HL-60/S4 treated with phorbol 12-myristate 13-acetate at 8.2 ng/mL for 4 days and 3 days (cell line): ENCODE measurements around the gene NMRAL1.

Experiments used
- in situ Hi-C: fragments of 300-500 bp; cut with MboI; formaldehyde crosslinking; loops from 2 replicates; pipeline ENCODE4 v1.15.0; 2022; ENCODE audit warnings: low sequenced_read_pairs

NMRAL1 gene

DNA sequence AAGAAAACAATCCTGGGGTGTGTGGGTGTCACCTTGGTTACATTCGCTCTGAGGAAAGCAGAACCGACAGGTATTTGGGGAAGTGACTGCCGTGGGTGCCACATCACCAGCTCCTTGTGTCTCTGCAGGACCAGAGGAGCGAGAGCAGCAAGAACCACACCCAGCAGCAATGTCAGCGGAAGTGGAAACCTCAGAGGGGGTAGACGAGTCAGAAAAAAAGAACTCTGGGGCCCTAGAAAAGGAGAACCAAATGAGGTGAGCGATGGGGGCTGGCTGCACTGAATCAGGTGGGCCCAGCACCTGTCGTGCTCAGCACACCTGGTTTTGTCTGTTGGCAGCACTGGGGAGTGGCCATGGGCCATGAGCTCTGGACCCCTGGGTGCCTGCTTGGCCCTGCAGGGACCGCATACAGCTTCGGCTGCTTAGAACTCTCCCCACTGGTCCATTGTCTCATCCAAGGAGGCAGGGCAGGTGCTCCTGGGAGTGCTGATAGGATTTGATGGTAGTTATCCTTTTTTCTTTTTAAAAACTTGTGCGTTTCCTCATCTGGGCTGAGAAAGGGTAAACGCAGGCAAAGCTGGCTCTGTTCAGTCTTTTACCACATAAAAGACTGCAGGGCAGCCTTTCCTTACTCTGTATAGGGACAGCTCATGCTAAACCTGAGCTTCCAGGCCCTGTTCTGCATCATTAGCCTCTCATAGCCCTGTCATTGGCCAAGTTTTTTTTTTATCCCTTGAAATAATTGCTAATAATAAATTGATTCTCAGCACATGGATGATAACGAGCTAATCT is 31.1 kb upstream of the NMRAL1 start:
- in situ Hi-C loops: no loop called here

DNA sequence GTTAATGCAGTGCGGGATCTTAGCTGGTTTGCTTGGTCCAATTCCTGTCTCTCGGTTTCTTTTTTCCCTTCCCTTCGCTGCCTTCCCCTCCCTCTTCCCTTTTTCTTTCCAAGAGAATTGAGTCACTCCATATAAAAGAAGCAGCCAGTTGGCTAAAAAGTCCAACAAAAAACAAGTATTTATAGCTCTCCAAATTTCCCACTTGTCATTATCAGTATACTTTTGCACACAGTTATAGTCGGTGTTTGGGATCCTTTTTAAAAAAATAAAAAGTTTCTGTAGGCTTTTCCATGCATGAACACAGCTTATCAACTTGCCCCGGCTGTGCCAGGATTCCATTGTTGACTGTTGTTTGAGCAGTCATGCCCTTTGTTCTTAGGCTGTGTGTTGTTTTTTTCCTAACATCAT is 26.6 kb upstream of the NMRAL1 start:
- in situ Hi-C loops: no loop called here

DNA sequence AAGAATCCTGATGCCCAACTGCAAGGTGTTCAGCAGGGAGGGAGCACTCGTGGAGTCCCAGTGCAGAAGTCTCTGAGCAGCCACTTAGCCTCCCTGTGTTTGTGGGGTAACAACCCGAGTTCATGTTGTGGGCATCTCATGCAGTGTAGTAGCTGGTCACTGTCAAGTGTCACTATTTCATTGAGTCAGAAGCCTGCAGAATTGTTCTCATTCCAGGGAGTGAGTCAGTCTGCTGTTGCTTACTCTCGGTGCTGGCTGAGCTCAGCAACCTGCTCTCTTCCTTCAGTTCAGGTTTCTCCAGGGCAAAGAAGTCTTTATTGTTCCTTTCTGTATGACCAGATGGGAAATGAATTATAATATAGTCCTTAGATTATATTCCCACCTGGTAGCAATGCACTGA is 25.8 kb upstream of the NMRAL1 start:
- in situ Hi-C loops: no loop called here

DNA sequence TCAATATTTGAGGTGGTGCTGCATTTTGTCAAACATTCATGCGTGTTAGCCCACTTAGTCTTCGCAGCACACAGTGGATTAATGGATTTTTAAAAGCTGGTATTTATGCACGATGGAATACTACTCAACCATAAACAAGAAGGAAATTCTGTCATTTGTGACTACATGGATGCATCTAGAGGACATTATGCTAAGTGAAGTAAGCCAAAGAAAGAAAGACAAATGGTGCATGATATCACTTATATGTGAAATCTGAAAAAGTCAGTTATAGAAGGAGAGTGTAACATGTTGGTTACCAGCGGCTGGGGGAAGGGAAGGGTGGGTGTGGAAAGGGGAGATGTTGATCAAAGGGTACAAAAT is 24.8 kb upstream of the NMRAL1 start:
- in situ Hi-C loops: no loop called here

DNA sequence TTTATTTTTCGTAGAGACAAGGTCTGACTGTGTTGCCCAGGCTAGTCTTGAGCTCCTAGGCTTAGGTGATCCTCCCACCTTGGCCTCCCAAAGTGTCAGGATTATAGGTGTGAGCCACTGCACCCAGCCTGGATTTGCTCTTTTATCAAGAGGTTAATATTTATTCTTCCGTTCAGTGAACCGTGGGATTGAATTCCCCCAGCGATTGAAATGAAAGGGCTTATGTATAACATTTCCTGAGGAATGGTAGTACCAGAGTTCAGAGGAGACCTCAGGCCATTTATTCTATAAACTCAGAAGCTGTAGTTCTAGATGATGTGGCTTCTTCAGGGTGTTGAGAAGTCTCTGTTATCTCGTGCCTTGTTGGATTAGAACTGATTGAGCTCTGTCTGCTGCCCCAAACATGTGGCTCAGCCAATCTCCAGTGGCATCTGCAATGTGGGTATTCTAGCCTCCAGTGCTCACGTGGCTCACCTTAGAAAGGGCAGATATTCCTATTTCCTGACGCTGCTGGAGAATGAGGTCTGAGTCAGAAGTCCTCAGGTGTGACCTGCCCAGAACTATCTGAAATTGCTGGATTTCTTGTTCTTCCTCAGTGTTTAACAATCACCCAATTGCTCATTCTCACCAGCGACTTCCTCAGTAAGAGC is 24.2 kb upstream of the NMRAL1 start:
- in situ Hi-C loops: no loop called here

DNA sequence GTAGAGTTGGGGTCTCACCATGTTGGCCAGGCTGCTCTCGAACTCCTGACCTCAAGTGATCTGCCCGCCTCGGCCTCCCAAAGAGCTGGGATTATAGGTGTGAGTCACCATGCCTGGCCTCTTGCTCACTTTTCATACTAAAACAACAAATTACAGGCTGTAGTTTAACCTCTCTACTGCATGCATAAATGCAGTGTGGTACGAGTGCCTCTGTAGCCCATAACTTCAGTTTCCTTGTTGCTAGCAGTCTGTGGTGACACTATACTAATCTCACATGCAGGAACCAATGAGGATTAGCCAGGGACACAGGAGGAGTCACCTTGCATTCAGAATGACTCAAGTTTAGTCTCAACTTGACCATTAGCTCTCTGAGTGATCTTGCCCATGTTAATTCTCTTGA is 21.9 kb upstream of the NMRAL1 start:
- in situ Hi-C loops: no loop called here

DNA sequence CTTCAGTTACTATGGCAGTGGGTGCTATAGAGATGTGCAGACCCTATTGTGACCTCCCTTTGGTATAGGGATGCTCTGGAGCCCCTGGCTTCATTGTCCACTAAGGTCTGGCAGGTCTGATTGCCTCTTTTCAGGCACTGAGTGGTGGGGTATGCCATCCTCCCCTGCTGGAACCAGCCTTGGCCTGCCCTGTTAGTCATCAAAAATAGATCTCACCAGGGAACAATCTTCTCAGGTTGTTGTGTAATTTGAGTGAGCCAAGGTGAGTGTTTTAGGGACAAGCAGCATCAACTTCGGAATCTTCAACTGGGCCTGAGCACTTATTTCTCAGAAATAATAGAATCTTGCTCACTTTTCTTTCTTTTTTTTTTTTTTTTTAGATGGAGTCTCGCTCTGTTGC is 21.3 kb upstream of the NMRAL1 start:
- in situ Hi-C loops: no loop called here

DNA sequence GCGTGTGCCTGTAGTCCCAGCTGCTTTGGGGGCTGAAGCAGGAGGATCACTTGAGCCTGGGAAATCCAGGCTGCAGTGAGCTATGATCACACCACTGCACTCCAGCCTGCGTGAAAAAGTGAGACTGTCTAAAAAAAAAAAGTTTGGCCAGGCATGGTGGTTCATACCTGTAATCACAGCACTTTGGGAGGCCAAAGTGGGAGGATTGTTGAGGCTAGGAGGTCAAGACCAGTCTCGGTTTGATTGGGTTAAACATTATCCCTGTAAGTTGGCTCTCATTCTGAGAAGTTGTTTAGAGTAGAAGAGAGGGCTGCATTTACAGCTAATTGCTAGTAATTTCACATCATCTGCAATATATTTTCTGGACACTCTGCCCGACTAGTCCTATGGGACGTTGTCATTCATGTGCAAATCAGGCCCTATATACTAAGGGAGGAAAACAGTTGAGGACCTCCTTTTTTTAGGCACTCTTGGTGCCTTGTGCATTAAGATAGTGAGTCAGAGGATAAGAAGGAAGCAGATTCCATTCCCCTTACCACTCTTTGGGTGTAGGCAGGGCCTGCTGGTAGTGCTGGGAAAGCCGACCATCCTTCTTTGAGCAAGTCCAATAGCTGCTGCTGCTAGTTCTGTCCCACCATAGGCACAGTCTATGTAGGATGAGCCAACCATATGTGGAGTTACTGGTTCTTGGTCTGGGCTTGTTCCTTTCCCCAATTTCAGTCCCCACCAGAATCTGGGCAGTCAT is 20.5 kb upstream of the NMRAL1 start:
- in situ Hi-C loops: no loop called here

DNA sequence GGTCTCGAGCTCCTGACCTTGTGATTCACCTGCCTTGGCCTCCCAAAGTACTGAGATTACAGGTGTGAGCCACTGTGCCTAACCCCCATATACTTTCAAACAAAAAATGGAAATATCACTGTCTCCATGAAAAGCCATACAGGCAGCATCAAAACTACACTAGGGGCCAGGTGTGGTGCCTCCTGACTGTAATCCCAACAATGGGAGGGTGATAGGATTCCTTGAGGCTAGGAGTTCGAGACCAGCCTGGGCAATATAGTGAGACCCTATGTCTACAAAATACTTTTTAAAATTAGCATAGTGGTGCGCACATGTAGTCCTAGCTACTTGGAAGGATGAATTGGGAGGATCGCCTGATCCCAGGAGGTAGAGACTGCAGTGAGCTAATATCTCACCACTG is 17.5 kb upstream of the NMRAL1 start:
- in situ Hi-C loops: no loop called here

DNA sequence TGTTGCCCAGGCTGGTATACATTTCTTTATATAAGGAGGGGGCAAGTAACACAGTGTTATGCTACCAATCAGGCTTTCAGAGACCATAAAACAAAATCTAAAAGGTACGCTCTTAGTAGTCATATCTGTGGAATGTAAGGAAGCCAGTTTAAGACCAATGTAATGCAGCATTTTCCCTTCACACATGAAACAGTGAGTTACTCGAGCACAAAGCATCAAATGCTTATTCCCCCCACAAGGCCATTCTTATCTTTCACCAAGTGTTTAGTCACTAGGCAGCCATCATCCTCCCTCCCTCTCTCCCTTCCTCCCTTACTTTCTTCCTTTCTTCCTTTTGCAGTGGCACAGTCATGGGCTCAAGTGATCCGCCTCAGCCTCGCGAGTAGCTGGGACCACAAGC is 14.6 kb upstream of the NMRAL1 start:
- in situ Hi-C loops: no loop called here

DNA sequence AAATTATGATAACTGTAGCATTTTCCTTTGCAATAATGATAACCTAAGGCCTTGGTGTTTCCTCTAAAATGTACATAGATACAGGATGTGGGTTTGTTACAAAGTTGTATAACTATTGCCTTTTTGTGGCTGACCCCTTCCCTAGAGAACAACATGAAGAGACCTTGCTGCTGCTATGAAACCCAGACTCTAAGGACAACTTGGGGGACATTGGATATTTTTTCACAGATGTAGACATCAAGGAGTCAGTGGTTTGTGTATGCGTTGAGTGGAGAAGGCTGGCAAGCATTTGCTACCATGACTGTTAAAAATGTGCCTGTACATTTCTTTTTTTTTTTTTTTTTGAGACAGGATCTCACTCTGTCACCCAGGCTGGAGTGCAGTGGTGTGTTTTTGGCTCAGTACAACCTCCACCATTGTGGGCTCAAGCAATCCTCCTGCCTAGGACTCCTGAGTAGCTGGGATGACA is 14.1 kb upstream of the NMRAL1 start:
- in situ Hi-C loops: no loop called here

DNA sequence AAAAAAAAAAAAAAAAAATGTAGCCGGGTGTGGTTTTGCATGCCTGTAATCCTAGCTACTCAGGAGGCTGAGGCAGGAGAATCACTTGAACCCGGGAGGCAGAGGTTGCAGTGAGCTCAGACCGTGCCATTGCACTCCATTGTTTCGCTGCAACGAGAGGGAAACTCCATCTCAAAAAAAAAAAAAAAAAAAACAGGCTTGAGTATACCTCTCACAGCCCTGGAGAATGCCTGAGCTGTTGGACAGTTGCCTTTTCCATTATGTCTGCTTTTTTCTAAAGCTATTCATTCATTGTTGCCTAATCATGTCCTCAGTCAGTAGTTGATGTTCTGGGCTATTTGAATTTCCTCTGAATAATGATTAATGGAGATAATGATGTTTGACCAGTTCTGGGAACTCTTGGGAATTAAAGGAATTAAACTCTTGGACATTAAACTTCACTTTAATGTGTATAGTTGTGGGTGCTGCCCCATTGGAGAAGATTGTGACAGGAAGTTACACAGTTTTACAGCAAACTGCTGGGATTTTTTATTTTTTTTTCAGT is 13.6 kb upstream of the NMRAL1 start:
- in situ Hi-C loops: no loop called here

DNA sequence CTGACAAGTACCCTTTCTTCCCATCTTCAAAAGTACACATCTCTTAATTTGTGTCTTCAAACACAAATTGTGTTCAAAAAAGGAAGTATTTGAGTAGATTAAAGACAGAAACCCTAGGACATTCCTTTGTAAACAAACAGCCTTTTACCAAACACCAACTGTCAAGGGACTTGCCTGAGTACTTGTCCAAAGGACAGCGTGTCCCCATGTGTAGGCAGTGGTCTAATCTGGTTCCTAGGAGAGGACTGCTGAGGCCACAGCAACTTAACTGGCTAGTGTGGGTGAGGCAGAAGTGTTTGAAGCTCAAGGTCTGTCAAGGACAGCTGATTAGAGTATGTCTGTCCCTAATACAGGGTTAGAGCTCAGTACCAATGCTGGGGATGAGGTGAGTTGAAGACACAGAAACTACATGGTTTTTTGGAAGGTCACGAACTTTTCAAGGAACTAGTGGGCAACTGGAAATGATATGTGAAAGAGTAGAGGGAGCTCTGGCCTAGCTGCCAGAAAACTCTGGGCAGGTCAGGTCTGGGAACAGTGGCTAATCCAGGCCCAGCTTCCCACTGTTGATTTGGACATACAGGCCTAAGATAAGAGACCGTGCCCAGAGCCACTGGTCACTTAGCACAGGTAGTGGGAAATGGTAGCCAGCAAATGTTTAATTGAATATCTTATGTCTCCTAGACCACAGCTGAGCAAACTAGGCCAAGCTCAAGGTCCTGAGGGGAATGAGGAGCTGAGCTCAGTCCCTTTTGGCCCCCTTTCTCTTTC is 11.9 kb upstream of the NMRAL1 start:
- in situ Hi-C loops: no loop called here

DNA sequence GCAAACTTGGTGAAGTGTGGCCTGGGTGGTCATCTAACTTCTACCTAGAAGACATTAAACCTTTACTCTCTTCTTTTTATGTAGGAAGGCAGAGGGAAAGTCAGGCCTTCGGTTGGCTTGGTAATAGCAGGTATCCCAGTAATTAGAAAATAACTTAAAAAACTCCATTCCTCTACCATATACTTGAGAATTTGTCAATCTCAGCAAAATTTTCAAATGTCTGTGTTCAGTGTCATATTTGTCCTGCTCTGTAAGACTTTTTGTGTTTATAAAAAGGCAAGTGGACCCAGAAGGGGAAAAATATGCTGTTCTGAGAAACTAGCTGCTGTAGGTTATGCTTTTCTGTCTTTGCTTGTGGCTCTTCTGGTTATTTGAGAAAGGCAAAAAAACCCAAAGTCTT is 7.5 kb upstream of the NMRAL1 start:
- in situ Hi-C loops: no loop called here

DNA sequence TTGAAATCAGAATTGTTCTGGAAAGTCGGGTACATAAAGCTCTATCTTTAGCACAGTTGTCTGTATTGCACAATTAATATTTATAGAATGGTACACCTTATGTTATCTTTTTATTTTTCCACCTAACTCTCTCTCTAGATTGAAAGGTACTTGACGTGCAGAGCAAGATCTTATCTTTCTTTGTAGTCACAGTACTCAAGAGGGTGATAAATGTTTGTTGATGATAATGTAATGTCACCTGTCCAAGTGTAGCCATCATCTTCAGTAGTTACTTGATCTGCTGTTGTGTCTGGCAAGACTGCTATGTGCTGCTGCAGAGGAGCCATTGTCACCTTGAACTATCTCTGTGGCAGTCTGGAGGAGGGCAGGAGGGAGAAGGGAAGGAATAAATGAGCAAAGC is 7.1 kb upstream of the NMRAL1 start:
- in situ Hi-C loops: no loop called here

DNA sequence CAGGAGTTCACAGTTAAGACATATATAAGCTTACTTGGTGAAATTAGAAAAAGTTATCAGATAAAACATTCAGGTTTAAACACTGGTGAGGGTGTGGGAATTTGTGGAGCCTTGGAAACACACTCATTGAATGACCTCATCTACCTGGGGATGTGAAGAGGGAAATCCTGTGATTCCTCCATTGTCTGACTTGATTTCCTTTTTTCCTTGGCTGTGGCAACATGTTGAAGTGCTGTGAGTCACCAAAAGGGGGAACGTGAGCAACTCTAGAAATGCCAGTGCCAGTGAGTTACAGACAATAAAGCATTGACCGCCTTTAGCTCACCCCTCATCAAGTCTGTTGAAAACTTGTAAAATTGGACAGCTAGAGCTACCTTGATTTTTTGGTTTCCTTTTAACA is 3.5 kb upstream of the NMRAL1 start:
- in situ Hi-C loops: no loop called here

DNA sequence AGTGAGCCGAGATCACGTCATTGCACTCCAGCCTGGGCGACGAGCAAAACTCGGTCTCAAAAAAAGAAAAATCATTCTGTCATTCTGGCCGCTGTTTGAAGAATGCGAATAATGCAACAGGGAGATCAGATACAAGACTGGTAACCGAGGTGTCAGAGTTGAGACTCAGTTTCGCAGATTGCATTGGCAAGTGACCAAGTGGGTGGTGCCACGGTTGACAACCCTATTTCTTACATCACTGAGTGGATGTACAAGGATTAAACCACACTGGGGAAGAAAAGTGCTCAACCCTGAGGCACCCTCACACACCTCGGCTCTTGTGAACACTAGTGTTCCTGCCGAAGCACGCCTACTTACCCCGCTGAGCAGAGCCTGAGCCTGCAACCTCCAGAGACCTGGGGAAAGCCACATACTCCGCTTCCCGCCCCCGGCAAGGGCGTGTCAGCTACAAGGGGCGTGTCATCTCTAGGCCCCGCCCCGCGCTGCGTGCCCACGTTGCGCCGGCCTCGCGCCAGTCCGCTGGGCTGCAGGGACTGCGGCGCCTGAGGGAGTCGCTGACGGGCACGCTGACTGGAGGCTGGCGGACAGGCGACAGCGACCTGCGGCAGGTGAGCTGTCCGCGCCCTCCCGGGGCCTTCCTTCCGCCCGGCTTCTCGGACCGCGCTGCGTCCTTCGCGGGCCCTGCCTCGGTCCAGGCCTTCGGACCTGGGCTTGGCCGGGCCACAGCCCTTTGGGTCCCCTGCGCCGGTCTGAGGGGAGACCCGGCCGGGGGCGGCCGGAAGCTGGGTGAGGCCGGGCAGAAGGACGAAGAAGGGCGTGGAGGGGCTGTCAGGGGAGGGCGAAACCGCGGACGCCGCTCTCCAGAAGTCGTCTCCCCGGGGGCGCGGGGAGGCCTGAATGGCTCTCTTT is 1.7 kb upstream of the NMRAL1 start, which contains the start of gene HMOX2:
Gene HMOX2 (plus strand): TSS at position 519 of the 909 bp plus-strand sequence. CDS start 29,127 bp downstream, outside the sequence.
- in situ Hi-C loops: no loop called here

DNA sequence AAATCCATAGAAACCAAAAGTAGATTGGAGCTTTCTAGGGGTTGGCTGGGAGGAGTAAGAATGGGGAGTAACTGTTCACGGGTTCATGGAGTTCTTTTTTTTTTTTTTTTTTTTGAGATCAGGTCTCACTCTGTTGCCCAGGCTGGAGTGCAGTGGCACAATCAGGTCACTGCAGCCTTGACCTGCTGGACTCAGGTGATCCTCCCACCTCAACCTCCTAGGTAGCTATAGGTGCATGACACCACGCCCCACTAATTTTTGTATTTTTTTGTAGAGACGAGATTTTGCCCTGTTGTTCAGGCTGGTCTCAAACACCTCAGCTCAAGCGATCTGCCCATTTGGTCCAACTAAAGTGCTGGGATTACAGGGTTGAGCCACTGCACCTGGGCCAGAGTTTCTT is 1.5 kb downstream of the NMRAL1 start:
- in situ Hi-C loops: no loop called here

DNA sequence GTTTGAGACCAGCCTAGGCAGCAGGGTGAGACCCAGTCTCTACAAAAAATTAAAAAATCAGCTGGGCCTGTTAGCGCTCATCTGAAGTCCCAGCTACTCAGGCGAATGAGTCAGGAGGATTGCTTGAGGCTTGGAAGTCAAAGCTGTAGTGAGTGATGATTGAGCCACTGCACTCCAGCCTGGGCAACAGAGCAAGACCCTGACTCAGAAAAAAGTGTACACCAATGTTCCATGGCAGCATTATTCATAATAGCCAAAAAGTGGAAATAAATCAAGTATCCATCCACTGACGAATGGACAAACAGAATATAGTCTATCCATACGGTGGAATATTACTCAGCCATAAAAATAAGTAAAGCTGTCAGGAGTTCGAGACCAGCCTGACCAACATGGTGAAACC is 2.6 kb downstream of the NMRAL1 start:
- in situ Hi-C loops: no loop called here

DNA sequence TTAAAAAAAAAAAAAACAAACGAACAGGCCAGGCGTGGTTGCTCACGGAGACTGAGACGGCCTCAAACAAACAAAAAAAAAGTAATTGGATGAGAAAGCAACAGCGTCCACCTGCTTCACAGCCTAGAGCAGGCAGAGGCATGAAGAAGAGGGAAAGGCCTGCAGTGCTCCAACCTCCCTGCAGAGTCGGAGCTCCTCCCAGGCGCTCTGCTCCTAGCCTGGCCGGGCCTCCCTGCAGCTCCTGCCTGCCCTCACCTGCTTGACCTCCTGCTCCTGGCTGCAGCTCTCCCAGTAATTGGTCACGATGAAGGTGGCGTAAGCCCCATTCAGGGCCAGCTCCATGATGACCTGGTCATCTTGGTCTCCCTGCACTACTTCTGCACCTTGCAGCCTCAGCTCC is 5.5 kb downstream of the NMRAL1 start:
- in situ Hi-C loops: no loop called here
